HEK293 (cell line): Measurements from ENCODE around the gene TSPEAR.

Experiments
- CTCF ChIP-seq: fragments of 450-650 bp; formaldehyde crosslinking; IDR thresholded peaks from 2 replicates; pipeline ENCODE4 v1.5.1; 2016; ENCODE audit warnings: missing biosample characterization, missing genetic modification characterization
- KLF16 ChIP-seq: fragments of 450-650 bp; formaldehyde crosslinking; IDR thresholded peaks from 2 replicates; pipeline ENCODE4 v1.5.1; 2017; ENCODE audit warnings: missing biosample characterization, missing genetic modification characterization
- PBX3 ChIP-seq: sonication (generic); formaldehyde crosslinking; IDR thresholded peaks from 2 replicates; pipeline ENCODE4 v1.8.1; 2022; ENCODE audit warnings: mild to moderate bottlenecking, moderate library complexity, missing genetic modification reagents
- REST ChIP-seq: fragments of 450-650 bp; formaldehyde crosslinking; IDR thresholded peaks from 2 replicates; pipeline ENCODE4 v1.5.1; 2016; ENCODE audit warnings: missing biosample characterization, missing genetic modification characterization
- ZBTB11 ChIP-seq: fragments of 450-650 bp; formaldehyde crosslinking; conservative IDR thresholded peaks from 2 replicates; pipeline ENCODE4 v1.5.1; 2016; ENCODE audit warnings: low read depth, missing biosample characterization, missing genetic modification characterization
- ZFHX2 ChIP-seq: fragments of 450-650 bp; formaldehyde crosslinking; conservative IDR thresholded peaks from 2 replicates; pipeline ENCODE4 v1.5.1; 2016; ENCODE audit warnings: missing biosample characterization, missing genetic modification characterization
- ZNF138 ChIP-seq: fragments of 450-650 bp; formaldehyde crosslinking; IDR thresholded peaks from 2 replicates; pipeline ENCODE4 v1.5.1; 2016; ENCODE audit warnings: missing biosample characterization, missing genetic modification characterization, borderline replicate concordance
- ZNF274 ChIP-seq, 2 experiments: fragments of 200-500 bp in 1 of 2; fragments of 450-650 bp in 1 of 2; sonication (Bioruptor generic) in 1 of 2; formaldehyde crosslinking in 1 of 2; IDR thresholded peaks; 2 replicates each; pipeline versions ENCODE4 v1.5.1 to v1.6.1; 2014 to 2016; ENCODE audit warnings: borderline replicate concordance in 1 of 2, inconsistent platforms in 1 of 2, low read length in 1 of 2, missing biosample characterization in 1 of 2, missing genetic modification characterization in 1 of 2
- ZNF335 ChIP-seq: fragments of 450-650 bp; formaldehyde crosslinking; conservative IDR thresholded peaks from 2 replicates; pipeline ENCODE4 v1.5.1; 2016; ENCODE audit warnings: missing biosample characterization, missing genetic modification characterization
- ZNF341 ChIP-seq: fragments of 450-650 bp; formaldehyde crosslinking; IDR thresholded peaks from 2 replicates; pipeline ENCODE4; 2016; ENCODE audit warnings: low read depth, missing biosample characterization, missing genetic modification characterization
- ZNF513 ChIP-seq: fragments of 450-650 bp; IDR thresholded peaks from 2 replicates; pipeline ENCODE4 v1.5.1; 2018; ENCODE audit warnings: missing biosample characterization, missing genetic modification characterization
- ZNF580 ChIP-seq: fragments of 450-650 bp; formaldehyde crosslinking; IDR thresholded peaks from 2 replicates; pipeline ENCODE4 v1.5.1; 2016; ENCODE audit warnings: missing biosample characterization, missing genetic modification characterization

GRCh38 chr21:44489962-44490361 is 221.4 kb downstream of the TSPEAR start:
- TF ChIP-seq CTCF (tag by site-specific recombination) = no peak
- TF ChIP-seq ZNF274 (IDR thresholded peaks at IDR 0.05; ENCODE audit: low read length) = no peak
- TF ChIP-seq ZNF274 (tag by site-specific recombination; IDR thresholded peaks at IDR 0.05; ENCODE audit: borderline replicate concordance) = no peak
- no peak for TF ChIP-seq ZNF335 (tag by site-specific recombination)
- no peak for TF ChIP-seq ZBTB11 (tag by site-specific recombination)
- TF ChIP-seq KLF16 (tag by site-specific recombination) = no peak
- no peak for TF ChIP-seq ZNF513 (tag by site-specific recombination)
- TF ChIP-seq PBX3 (CRISPR knock-in tag) = no peak
- no peak for TF ChIP-seq ZNF341 (tag by site-specific recombination)
- TF ChIP-seq ZNF138 (tag by site-specific recombination) = no peak
- no peak for TF ChIP-seq ZFHX2
- no peak for TF ChIP-seq REST (tag by site-specific recombination)
- no peak for TF ChIP-seq ZNF580 (tag by site-specific recombination)
